Neural progenitor cell (in vitro differentiated cells): ENCODE results near the gene ACOT2.

Experiments used
- EZH2 ChIP-seq: fragments of 200-600 bp; sonication (generic); IDR thresholded peaks from 2 replicates; pipeline ENCODE4 v1.6.1; 2017; ENCODE audit warnings: antibody characterized with exemption, mild to moderate bottlenecking, moderate library complexity
- EZH2phosphoT487 ChIP-seq: fragments of 200-600 bp; sonication (generic); IDR thresholded peaks from 2 replicates; pipeline ENCODE4 v1.6.1; 2017; ENCODE audit warnings: antibody characterized with exemption
- TF ChIP-seq, protein P1 (sequence below): fragments of 200-600 bp; sonication (generic); IDR thresholded peaks from 2 replicates; pipeline ENCODE4 v1.5.1; 2017; ENCODE audit warnings: antibody characterized with exemption, mild to moderate bottlenecking

DNA sequence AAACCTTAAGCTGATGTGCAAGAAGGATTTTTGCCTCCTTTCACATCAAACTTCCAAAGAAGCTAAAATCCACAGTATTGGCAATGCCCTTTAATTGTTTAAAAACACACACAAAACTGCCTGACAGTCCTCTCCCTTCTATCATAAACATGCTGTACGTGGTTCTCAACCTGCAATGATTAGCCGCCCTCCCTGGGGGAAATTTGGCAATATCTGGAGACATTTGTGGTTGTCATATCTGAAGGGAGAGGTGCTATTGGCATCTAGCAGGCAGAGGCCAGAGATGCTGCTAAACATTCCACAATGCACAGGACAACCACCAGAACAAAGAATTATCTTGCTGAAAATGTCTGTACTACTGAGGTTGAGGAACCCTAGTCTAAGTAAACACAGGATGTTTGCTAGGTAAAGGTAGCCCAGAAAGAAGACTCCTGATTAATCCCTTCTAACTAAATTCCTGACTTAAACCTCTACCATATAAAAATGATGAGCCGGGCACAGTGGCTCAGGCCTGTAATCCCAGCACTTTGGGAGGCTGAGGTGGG, 44.5 kb downstream of the ACOT2 start:
- TF ChIP-seq, protein P1, sequence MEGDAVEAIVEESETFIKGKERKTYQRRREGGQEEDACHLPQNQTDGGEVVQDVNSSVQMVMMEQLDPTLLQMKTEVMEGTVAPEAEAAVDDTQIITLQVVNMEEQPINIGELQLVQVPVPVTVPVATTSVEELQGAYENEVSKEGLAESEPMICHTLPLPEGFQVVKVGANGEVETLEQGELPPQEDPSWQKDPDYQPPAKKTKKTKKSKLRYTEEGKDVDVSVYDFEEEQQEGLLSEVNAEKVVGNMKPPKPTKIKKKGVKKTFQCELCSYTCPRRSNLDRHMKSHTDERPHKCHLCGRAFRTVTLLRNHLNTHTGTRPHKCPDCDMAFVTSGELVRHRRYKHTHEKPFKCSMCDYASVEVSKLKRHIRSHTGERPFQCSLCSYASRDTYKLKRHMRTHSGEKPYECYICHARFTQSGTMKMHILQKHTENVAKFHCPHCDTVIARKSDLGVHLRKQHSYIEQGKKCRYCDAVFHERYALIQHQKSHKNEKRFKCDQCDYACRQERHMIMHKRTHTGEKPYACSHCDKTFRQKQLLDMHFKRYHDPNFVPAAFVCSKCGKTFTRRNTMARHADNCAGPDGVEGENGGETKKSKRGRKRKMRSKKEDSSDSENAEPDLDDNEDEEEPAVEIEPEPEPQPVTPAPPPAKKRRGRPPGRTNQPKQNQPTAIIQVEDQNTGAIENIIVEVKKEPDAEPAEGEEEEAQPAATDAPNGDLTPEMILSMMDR, result no peak
- no peak for TF ChIP-seq EZH2
- no peak for TF ChIP-seq EZH2phosphoT487
